ENCODE results near the gene ZNF408. TPM values are rescaled to one million over a fixed set of nuclear protein-coding genes. Genes with fewer than 3 reads are reported as not detected.
A peak's percentile ranks its signal among the peaks of the same experiment; 100 is the strongest.

ZNF408 gene
- total and polyA plus RNA-seq, 2 of the 13 experiments (the other 11 are each of a cell fraction or from before 2014, with no cell fraction given): 11.2 to 12.5 TPM

DNA sequence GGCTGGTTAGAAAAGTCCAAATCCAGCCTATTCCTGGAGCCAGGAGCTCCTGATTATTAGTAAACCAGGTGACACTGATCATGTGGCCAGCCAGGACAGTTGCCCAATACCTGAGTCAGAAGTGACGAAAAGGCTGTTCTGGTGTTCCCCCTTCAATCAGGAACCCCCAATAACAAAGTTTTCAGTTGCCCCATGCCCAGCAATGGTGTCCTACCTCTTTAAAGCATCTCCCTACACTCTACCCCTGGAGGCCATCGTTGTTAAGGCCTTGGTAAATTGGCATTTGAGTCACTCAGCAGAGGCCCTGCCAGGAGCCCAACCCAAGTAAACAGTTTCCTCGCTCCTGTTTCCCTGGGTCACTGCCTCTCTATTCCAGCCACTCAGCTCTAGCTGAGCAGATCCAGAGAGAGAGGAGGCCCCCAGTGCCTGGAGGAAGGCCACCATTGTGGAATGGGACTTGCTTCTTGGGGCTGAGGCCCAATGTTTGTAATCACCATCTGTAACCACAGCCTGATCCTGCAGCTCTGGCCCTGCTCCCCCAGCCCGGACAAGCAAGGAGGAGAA is 25.5 kb upstream of the ZNF408 start:
- no TSS peak for BruUV-seq (replicated peaks)
- Histone ChIP-seq H3K4me2 (ENCODE audit: low read depth, low read length) (peak overlapping the region; percentile 73), H3K9me3 (ENCODE audit: low read length) (no peaks in the 10 kb centered on the region), H3K27ac (ENCODE audit: extremely low read length, insufficient read depth, low read length) (peak overlapping the region; percentile 67), H3K27me3 (ENCODE audit: control insufficient read depth in 1 of 2, insufficient read depth in 2 of 2, low read length in 2 of 2) (no peaks in the 10 kb centered on the region), H3K36me3 (replicated peaks in 1 of 2; ENCODE audit: control insufficient read depth in 1 of 2, insufficient read depth in 2 of 2, low read length in 2 of 2) (peaks cover 39 to 58% of the 10 kb centered on the region in 2 experiments), H3K4me1 (ENCODE audit: insufficient read depth, low read length) (peaks cover 27% of the 10 kb centered on the region), H4K20me1 (ENCODE audit: insufficient read depth, low read length) (no peaks in the 10 kb centered on the region), H3K4me3 (replicated peaks in 1 of 3; ENCODE audit: insufficient read depth in 1 of 3, low read depth in 2 of 3, low read length in 3 of 3) (peak overlapping the region in 1 of 3 experiments; percentile 19; a peak in 2 of 6 replicates), H3K9ac (ENCODE audit: insufficient read depth, low read depth, low read length) (peak overlapping the region; percentile 45), H2AFZ (ENCODE audit: low read length) (no peak overlapping the region), H3K79me2 (ENCODE audit: insufficient read depth, low read length) (no peaks in the 10 kb centered on the region)
- DNase-seq (ENCODE audit: low spot score): peak; percentile 55
- ChIA-PET CTCF (ENCODE audit: low intra/inter-chr PET ratio, low total read pairs) (no interaction called here), POLR2A (interaction anchor here (0.7 to 2.3 kb wide), 11 partner anchors 15 to 151 kb away, joined by 3 to 22 read pairs (median 3); partner anchors contain the start of genes AMBRA1, ARHGAP1, F2 and ZNF408)
- in situ Hi-C loops (cut with HindIII; ENCODE audit: extremely low pct_ligation_motif_present, low pct_unique_long_range_greater_than_20kb) (no loop called here), intact Hi-C loops (cut with micrococcal nuclease; ENCODE audit: unreplicated experiment) (no loop called here)
- WGBS (ENCODE audit: low lambda C conversion rate): 4% methylated on average over 3 of the region's 4 CpGs
- peak; percentile 15 for FAIRE-seq
- ATAC-seq: peak; percentile 71
- no peak for TF ChIP-seq HDAC2 (CRISPR knock-in tag; IDR thresholded peaks at IDR 0.05)
- TF ChIP-seq, protein P1, sequence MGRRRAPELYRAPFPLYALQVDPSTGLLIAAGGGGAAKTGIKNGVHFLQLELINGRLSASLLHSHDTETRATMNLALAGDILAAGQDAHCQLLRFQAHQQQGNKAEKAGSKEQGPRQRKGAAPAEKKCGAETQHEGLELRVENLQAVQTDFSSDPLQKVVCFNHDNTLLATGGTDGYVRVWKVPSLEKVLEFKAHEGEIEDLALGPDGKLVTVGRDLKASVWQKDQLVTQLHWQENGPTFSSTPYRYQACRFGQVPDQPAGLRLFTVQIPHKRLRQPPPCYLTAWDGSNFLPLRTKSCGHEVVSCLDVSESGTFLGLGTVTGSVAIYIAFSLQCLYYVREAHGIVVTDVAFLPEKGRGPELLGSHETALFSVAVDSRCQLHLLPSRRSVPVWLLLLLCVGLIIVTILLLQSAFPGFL (CRISPR knock-in tag; IDR thresholded peaks at IDR 0.05): no peak
- TF ChIP-seq, protein P2, sequence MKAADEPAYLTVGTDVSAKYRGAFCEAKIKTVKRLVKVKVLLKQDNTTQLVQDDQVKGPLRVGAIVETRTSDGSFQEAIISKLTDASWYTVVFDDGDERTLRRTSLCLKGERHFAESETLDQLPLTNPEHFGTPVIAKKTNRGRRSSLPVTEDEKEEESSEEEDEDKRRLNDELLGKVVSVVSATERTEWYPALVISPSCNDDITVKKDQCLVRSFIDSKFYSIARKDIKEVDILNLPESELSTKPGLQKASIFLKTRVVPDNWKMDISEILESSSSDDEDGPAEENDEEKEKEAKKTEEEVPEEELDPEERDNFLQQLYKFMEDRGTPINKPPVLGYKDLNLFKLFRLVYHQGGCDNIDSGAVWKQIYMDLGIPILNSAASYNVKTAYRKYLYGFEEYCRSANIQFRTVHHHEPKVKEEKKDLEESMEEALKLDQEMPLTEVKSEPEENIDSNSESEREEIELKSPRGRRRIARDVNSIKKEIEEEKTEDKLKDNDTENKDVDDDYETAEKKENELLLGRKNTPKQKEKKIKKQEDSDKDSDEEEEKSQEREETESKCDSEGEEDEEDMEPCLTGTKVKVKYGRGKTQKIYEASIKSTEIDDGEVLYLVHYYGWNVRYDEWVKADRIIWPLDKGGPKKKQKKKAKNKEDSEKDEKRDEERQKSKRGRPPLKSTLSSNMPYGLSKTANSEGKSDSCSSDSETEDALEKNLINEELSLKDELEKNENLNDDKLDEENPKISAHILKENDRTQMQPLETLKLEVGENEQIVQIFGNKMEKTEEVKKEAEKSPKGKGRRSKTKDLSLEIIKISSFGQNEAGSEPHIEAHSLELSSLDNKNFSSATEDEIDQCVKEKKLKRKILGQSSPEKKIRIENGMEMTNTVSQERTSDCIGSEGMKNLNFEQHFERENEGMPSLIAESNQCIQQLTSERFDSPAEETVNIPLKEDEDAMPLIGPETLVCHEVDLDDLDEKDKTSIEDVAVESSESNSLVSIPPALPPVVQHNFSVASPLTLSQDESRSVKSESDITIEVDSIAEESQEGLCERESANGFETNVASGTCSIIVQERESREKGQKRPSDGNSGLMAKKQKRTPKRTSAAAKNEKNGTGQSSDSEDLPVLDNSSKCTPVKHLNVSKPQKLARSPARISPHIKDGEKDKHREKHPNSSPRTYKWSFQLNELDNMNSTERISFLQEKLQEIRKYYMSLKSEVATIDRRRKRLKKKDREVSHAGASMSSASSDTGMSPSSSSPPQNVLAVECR (CRISPR knock-in tag; IDR thresholded peaks at IDR 0.05; ENCODE audit: borderline replicate concordance): peak; percentile 33; the same call in 1 of the 2 replicates
- TF ChIP-seq HOXA9 (CRISPR knock-in tag; IDR thresholded peaks at IDR 0.05; ENCODE audit: borderline replicate concordance): no peak
- TF ChIP-seq SOX6 (IDR thresholded peaks at IDR 0.05): no peak
- TF ChIP-seq SOX6 (CRISPR knock-in tag; IDR thresholded peaks at IDR 0.05): peak; percentile 29; the same call in 1 of the 2 replicates
- TF ChIP-seq MTF2 (CRISPR knock-in tag; IDR thresholded peaks at IDR 0.05; ENCODE audit: borderline replicate concordance): no peak
- no peak for TF ChIP-seq ZNF343 (CRISPR knock-in tag; IDR thresholded peaks at IDR 0.05)
- 0 out of 2 replicates have a peak, but pooled peaks have one; percentile 53 for TF ChIP-seq ZNF598 (CRISPR knock-in tag; IDR thresholded peaks at IDR 0.05; ENCODE audit: borderline replicate concordance)
- TF ChIP-seq, protein P3, sequence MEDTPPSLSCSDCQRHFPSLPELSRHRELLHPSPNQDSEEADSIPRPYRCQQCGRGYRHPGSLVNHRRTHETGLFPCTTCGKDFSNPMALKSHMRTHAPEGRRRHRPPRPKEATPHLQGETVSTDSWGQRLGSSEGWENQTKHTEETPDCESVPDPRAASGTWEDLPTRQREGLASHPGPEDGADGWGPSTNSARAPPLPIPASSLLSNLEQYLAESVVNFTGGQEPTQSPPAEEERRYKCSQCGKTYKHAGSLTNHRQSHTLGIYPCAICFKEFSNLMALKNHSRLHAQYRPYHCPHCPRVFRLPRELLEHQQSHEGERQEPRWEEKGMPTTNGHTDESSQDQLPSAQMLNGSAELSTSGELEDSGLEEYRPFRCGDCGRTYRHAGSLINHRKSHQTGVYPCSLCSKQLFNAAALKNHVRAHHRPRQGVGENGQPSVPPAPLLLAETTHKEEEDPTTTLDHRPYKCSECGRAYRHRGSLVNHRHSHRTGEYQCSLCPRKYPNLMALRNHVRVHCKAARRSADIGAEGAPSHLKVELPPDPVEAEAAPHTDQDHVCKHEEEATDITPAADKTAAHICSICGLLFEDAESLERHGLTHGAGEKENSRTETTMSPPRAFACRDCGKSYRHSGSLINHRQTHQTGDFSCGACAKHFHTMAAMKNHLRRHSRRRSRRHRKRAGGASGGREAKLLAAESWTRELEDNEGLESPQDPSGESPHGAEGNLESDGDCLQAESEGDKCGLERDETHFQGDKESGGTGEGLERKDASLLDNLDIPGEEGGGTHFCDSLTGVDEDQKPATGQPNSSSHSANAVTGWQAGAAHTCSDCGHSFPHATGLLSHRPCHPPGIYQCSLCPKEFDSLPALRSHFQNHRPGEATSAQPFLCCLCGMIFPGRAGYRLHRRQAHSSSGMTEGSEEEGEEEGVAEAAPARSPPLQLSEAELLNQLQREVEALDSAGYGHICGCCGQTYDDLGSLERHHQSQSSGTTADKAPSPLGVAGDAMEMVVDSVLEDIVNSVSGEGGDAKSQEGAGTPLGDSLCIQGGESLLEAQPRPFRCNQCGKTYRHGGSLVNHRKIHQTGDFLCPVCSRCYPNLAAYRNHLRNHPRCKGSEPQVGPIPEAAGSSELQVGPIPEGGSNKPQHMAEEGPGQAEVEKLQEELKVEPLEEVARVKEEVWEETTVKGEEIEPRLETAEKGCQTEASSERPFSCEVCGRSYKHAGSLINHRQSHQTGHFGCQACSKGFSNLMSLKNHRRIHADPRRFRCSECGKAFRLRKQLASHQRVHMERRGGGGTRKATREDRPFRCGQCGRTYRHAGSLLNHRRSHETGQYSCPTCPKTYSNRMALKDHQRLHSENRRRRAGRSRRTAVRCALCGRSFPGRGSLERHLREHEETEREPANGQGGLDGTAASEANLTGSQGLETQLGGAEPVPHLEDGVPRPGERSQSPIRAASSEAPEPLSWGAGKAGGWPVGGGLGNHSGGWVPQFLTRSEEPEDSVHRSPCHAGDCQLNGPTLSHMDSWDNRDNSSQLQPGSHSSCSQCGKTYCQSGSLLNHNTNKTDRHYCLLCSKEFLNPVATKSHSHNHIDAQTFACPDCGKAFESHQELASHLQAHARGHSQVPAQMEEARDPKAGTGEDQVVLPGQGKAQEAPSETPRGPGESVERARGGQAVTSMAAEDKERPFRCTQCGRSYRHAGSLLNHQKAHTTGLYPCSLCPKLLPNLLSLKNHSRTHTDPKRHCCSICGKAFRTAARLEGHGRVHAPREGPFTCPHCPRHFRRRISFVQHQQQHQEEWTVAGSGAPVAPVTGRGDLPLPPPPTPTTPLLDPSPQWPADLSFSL (CRISPR knock-in tag; IDR thresholded peaks at IDR 0.05): no peak
- TF ChIP-seq MEIS1 (CRISPR knock-in tag; IDR thresholded peaks at IDR 0.05; ENCODE audit: borderline replicate concordance): no peak
- 0 out of 2 replicates have a peak, but pooled peaks have one; percentile 36 for TF ChIP-seq ZNF12 (CRISPR knock-in tag; IDR thresholded peaks at IDR 0.05)
